K562 (cell line): ENCODE measurements around the gene MARK2. TPM values are rescaled to one million over a fixed set of nuclear protein-coding genes. Genes with fewer than 3 reads are reported as not detected.

Source experiments
- BRF2 ChIP-seq: IDR thresholded peaks from 3 replicates; pipeline ENCODE4 v1.6.1; 2011; ENCODE audit warnings: borderline replicate concordance, mild to moderate bottlenecking; ENCODE audit not compliant: insufficient read length, insufficient read depth
- CREBBP ChIP-seq: IDR thresholded peaks from one replicate; pipeline ENCODE4 v1.6.1; 2012; ENCODE audit warnings: low read depth, mild to moderate bottlenecking, control low read depth, inconsistent platforms, low read length
- DDX20 ChIP-seq: fragments of 450-650 bp; IDR thresholded peaks from 2 replicates; pipeline ENCODE4 v1.6.1; 2016; ENCODE audit warnings: missing genetic modification characterization, low read depth, mild to moderate bottlenecking, missing compliant biosample characterization, moderate library complexity
- DLX4 ChIP-seq: fragments of 250-450 bp; sonication (Bioruptor Pico); IDR thresholded peaks from 2 replicates; pipeline ENCODE4 v1.6.1; 2021; ENCODE audit warnings: mild to moderate bottlenecking
- E2F4 ChIP-seq: sonication (generic); formaldehyde crosslinking; IDR thresholded peaks from 2 replicates; pipeline ENCODE4 v1.8.0; 2022; ENCODE audit warnings: mild to moderate bottlenecking, low read depth, missing genetic modification reagents
- ETV5 ChIP-seq: sonication (generic); formaldehyde crosslinking; IDR thresholded peaks from 2 replicates; pipeline ENCODE4 v1.4.0; 2020; ENCODE audit warnings: low read depth, mild to moderate bottlenecking, missing genetic modification reagents
- KAT2B ChIP-seq: IDR thresholded peaks from one replicate; pipeline ENCODE4 v1.6.1; 2012; ENCODE audit warnings: low read depth, mild to moderate bottlenecking, control low read depth, inconsistent platforms, low read length, moderate library complexity
- KLF1 ChIP-seq: fragments of 450-650 bp; IDR thresholded peaks from 2 replicates; pipeline ENCODE4 v1.6.1; 2016; ENCODE audit warnings: missing genetic modification characterization, missing compliant biosample characterization
- NFXL1 ChIP-seq: fragments of 450-650 bp; formaldehyde crosslinking; IDR thresholded peaks from 2 replicates; pipeline ENCODE4 v1.4.0; 2021; ENCODE audit warnings: mild to moderate bottlenecking
- SLC30A9 ChIP-seq: fragments of 250-450 bp; sonication (Bioruptor Pico); IDR thresholded peaks from 2 replicates; pipeline ENCODE4 v1.8.0; 2022; ENCODE audit warnings: mild to moderate bottlenecking, moderate library complexity
- THRAP3 ChIP-seq: fragments of 450-650 bp; IDR thresholded peaks from 2 replicates; pipeline ENCODE4 v1.6.1; 2016; ENCODE audit warnings: mild to moderate bottlenecking, inconsistent platforms, borderline replicate concordance
- VEZF1 ChIP-seq: fragments of 200-800 bp; sonication (Bioruptor generic); IDR thresholded peaks from 2 replicates; pipeline ENCODE4 v1.6.1; 2017; ENCODE audit warnings: missing genetic modification characterization, missing compliant biosample characterization
- ZBTB49 ChIP-seq: sonication (generic); formaldehyde crosslinking; IDR thresholded peaks from 2 replicates; pipeline ENCODE4 v1.8.0; 2022; ENCODE audit warnings: missing genetic modification reagents, mild to moderate bottlenecking, borderline replicate concordance
- ZBTB8A ChIP-seq: fragments of 450-650 bp; IDR thresholded peaks from 2 replicates; pipeline ENCODE4 v1.6.1; 2018; ENCODE audit warnings: mild to moderate bottlenecking, moderate library complexity; ENCODE audit not compliant: partially characterized antibody
- ZNF12 ChIP-seq: sonication (generic); formaldehyde crosslinking; IDR thresholded peaks from 2 replicates; pipeline ENCODE4 v1.4.0; 2020; ENCODE audit warnings: mild to moderate bottlenecking, missing genetic modification reagents
- ZNF212 ChIP-seq: fragments of 450-650 bp; formaldehyde crosslinking; IDR thresholded peaks from 2 replicates; pipeline ENCODE4 v1.4.0; 2020; ENCODE audit warnings: mild to moderate bottlenecking
- ZNF277 ChIP-seq: fragments of 250-450 bp; sonication (Bioruptor Pico); IDR thresholded peaks from 2 replicates; pipeline ENCODE4 v1.8.0; 2022; ENCODE audit warnings: inconsistent platforms, mild to moderate bottlenecking, moderate library complexity, borderline replicate concordance
- ZNF57 ChIP-seq: fragments of 450-650 bp; formaldehyde crosslinking; IDR thresholded peaks from 2 replicates; pipeline ENCODE4 v1.4.0; 2020; ENCODE audit warnings: mild to moderate bottlenecking, moderate library complexity
- polyA plus RNA-seq, 8 experiments: library from polyadenylated mRNA; depleted of rRNA in 4 of 8; stranded (reverse) in 5 of 8; unstranded in 3 of 8; fragments of >200 nt; fragmentation: Nextera tagmentation in 2 of 8; fragmentation: Illumina TruSeq in 1 of 8; extraction: Ambion mirVana in 2 of 8; extraction: Trizol in 1 of 8; gene quantifications; 2 replicates each; pipeline versions ENCODE4 v1.2.1 to v1.2.3, GENCODE V29; 2011 to 2014; ENCODE audit warnings: inconsistent platforms in 1 of 8, missing spikeins in 1 of 8
- total RNA-seq, 7 experiments: library from RNA; depleted of rRNA in 6 of 7; stranded (reverse); fragments of >200 nt in 6 of 7; fragmentation: Illumina TruSeq in 2 of 7; extraction: Trizol in 2 of 7; gene quantifications; 2 replicates each; pipeline versions ENCODE4 v1.2.1 to v1.2.3, GENCODE V29; 2011 to 2021; ENCODE audit warnings: low replicate concordance in 1 of 7

The MARK2 gene
- total and polyA plus RNA-seq, 9 of the 15 experiments (the other 6 are each of a cell fraction or from before 2014, with no cell fraction given): 0.32 to 43.5 (median 15.1) TPM

- TF ChIP-seq DLX4: no peak
- peak; percentile 100 for TF ChIP-seq VEZF1
- no peak for TF ChIP-seq KAT2B
- TF ChIP-seq ZNF277: no peak
- TF ChIP-seq ZNF212 (CRISPR knock-in tag): no peak
- TF ChIP-seq ZNF57 (CRISPR knock-in tag): no peak
- TF ChIP-seq ZBTB49 (CRISPR knock-in tag): 0 out of 2 replicates have a peak, but pooled peaks have one; percentile 59
- no peak for TF ChIP-seq ZNF12 (CRISPR knock-in tag)
- TF ChIP-seq KLF1 (tag): no peak
- TF ChIP-seq SLC30A9 (CRISPR knock-in tag): no peak
- TF ChIP-seq BRF2: no peak
- peak; percentile 56; the same call in 1 of the 2 replicates for TF ChIP-seq E2F4 (CRISPR knock-in tag)
- no peak for TF ChIP-seq ZBTB8A
- no peak for TF ChIP-seq DDX20
- no peak for TF ChIP-seq THRAP3
- TF ChIP-seq ETV5 (CRISPR knock-in tag): no peak
- no peak for TF ChIP-seq NFXL1 (CRISPR knock-in tag)
- no peak for TF ChIP-seq CREBBP
These were observed 99.8 kb downstream of the MARK2 start, which contains the start of gene NAA40 (continued) for GRCh38 chr11:63938479-63939396.
